WI38 (cell line): ENCODE results near the gene CCDC13.

Experiments
- H3K4me3 ChIP-seq: 2 replicates; pipeline ENCODE4 v1.5.1; 2011; ENCODE audit warnings: low read depth, mild to moderate bottlenecking, control low read depth, low read length
- CTCF ChIP-seq: IDR thresholded peaks from 2 replicates; pipeline ENCODE4 v1.5.1; 2012; ENCODE audit warnings: low read depth, mild to moderate bottlenecking, control low read depth, low read length

CCDC13 gene

DNA sequence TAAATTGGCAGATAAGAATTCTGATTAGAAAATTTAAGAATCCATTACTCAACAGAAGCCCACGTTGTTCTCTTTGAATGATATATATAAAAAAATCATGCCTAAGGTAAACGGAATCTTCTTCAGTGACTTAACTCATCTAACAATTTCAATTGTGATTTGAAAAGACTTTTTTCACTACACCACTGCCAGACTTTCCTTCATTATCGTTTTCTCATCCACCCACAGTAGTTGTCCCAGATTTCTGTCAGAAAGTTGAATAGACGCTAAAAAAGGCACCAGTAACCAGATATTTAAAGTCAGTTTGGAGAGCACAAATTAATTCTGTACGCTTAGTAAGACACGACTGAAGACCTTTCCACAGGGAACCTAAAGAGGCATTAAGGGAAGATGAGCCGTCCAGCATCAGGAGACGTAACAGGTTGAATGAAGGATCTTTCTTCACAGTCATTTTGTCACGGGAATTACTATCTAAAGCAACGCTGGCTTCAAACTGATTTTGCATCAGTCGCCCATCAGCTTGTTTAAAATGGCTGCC lies 29.9 kb upstream of the CCDC13 start:
- no peak for TF ChIP-seq CTCF
- H3K4me3 ChIP-seq, result peak overlapping the region; percentile 85

DNA sequence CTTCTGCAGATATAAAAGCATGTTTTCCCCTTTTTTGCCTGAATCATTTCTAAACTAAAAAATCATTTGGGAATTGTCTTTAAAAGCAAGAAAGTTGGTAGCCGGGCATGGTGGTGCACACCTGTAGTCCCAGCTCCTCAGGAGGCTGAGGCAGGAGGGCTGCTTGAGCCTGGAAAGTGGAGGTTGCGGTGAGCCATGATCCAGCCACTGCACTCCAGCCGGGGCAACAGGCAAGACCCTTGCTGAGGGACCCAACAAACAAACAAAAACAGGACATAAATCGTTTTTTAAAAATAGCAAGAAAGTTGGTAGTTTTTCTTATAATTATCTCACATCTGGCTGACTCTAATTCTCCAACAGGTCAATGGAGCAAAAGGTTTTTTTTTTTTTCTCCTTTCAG lies 28.7 kb upstream of the CCDC13 start:
- H3K4me3 ChIP-seq, result no peak overlapping the region
- TF ChIP-seq CTCF, result no peak

DNA sequence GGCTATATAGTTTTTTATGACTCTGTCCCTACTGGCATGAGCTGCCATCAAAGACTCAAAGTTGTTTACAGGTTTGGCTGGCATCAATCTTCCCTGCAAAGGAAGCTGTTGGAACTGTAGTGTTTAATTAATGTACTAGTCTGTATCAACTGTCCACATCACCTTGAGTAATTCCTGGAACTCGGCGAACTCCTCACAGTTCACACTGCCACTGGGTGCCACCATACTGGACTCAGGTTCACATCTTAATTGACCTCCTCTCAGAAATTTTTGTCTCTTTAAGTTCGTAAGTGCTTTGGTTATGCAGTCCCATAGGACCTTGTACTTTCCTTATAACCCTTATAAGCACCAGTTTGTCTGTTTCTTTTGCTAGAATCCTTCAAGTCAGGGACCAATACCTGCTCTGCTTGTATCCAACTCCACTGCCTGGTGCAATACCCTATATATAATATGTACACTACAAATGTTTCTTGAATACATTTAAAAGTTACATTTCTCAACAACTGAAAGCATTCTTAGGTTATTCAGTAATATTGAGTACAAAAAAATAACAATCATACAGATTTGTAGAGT lies 28.1 kb upstream of the CCDC13 start:
- no peak overlapping the region for H3K4me3 ChIP-seq
- no peak for TF ChIP-seq CTCF

DNA sequence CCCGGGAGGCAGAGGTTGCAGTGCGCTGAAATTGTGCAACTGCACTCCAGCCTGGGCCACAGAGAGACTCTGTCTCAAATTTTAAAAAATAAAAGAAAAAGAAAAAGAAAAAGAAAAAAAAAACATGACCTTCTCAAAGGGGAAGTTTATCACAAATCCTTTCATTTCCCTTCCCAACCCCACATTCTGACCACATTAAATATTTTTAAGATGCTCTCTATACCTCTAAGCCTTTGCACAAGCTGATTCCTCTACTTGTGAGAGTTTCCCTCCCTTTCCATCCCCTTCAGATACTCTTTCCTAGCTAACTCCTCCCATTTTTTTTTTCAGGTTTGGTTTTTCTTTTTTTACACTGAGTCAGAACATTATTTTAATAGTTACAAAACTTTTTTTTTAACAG lies 27.2 kb upstream of the CCDC13 start:
- TF ChIP-seq CTCF, result no peak
- no peak overlapping the region for H3K4me3 ChIP-seq

DNA sequence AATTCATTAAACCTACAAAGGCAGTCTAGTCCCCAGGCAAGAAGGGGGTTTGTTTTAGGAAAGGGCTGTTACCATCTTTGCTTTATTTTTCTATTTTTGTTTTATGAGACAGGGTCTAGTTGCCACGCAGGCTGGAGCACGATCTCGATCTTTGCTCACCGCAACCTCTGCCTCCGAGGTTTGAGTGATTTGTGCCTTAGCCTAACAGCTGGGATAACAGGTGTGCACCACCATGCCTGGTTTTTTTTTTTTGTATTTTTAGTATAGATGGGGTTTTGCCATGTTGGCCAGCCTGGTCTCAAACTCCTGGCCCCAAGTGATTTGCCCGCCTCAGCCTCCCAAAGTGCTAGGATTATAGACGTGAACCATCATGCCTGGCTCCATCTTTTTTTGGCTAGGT lies 26.3 kb upstream of the CCDC13 start:
- TF ChIP-seq CTCF, result no peak

GRCh38 chr3:42796332-42796885 lies 23.4 kb upstream of the CCDC13 start:
- H3K4me3 ChIP-seq, result no peak overlapping the region
- TF ChIP-seq CTCF, result no peak

More for the DNA sequence above, 26.3 kb upstream of the CCDC13 start:
- H3K4me3 ChIP-seq, result no peak overlapping the region

DNA sequence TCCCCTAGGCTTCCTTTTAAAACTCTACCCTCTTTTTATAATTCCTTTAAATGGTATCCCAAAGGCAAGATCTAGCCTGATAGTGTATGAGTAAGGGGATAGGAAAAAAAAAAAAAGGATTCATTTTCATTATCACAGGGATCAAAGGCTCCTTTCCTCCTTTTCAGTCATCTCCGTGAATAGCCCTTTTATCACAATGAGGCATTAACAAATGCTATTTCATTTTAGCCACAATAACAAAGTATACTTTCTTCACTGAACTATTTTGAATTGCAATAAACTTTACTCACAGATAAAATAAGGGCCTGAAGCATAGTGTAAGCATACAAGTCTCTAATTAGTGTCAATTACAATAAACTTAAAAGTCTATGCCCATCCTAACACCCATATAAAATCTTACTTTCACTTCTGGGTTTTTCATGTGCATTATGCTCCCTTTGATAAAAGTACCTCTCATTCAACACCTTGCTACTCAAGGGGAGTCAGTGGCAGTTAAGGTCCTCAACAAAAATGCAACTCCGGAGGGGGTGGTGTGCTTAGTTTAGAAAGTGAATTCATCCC lies 22.6 kb upstream of the CCDC13 start:
- TF ChIP-seq CTCF, result no peak
- H3K4me3 ChIP-seq, result no peak overlapping the region
